Esophagus muscularis mucosa (tissue), 3 donors: ENCODE data around the gene CD19.

Experiments
- POLR2A ChIP-seq: fragments of 450-650 bp; IDR thresholded peaks from one replicate; pipeline ENCODE4 v1.6.1; 2017; ENCODE audit warnings: antibody characterized with exemption, moderate library complexity, mild to moderate bottlenecking, low read depth
- POLR2AphosphoS5 ChIP-seq, 2 donors: sonication (generic); formaldehyde crosslinking; IDR thresholded peaks; one replicate each; pipeline ENCODE4 v1.6.1; 2017; ENCODE audit warnings: antibody characterized with exemption in 2 of 2
- TF ChIP-seq, protein P1 (sequence below), 3 experiments: fragments of 200-600 bp in 2 of 3; fragments of 450-650 bp in 1 of 3; sonication (generic) in 2 of 3; IDR thresholded peaks; one replicate each; pipeline ENCODE4 v1.5.1; 2017 to 2019; ENCODE audit warnings: antibody characterized with exemption in 3 of 3, mild to moderate bottlenecking in 2 of 3, moderate library complexity in 1 of 3

- TF ChIP-seq, protein P1, sequence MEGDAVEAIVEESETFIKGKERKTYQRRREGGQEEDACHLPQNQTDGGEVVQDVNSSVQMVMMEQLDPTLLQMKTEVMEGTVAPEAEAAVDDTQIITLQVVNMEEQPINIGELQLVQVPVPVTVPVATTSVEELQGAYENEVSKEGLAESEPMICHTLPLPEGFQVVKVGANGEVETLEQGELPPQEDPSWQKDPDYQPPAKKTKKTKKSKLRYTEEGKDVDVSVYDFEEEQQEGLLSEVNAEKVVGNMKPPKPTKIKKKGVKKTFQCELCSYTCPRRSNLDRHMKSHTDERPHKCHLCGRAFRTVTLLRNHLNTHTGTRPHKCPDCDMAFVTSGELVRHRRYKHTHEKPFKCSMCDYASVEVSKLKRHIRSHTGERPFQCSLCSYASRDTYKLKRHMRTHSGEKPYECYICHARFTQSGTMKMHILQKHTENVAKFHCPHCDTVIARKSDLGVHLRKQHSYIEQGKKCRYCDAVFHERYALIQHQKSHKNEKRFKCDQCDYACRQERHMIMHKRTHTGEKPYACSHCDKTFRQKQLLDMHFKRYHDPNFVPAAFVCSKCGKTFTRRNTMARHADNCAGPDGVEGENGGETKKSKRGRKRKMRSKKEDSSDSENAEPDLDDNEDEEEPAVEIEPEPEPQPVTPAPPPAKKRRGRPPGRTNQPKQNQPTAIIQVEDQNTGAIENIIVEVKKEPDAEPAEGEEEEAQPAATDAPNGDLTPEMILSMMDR (IDR thresholded peaks at IDR 0.05), result no peak
- TF ChIP-seq POLR2A (no peak), POLR2AphosphoS5 (IDR thresholded peaks at IDR 0.05) (no peak)
Measured at GRCh38 chr16:28884045-28884444, 47.7 kb upstream of the CD19 start.
